HepG2 (cell line): Measurements from ENCODE around the gene CCDC177. TPM values are rescaled to one million over a fixed set of nuclear protein-coding genes. Genes with fewer than 3 reads are reported as not detected.

Source experiments
- ATM ChIP-seq: fragments of 450-650 bp; IDR thresholded peaks from 2 replicates; pipeline ENCODE4 v1.7.1; 2017; ENCODE audit warnings: mild to moderate bottlenecking, borderline replicate concordance
- CCAR2 ChIP-seq: fragments of 200-400 bp; formaldehyde crosslinking; optimal IDR thresholded peaks from 2 replicates; pipeline ENCODE3; 2018; ENCODE audit warnings: low read depth, mild to moderate bottlenecking, low read length, moderate library complexity
- GRHL1 ChIP-seq: sonication (generic); formaldehyde crosslinking; conservative IDR thresholded peaks from 2 replicates; pipeline ENCODE4 v1.8.0; 2022; ENCODE audit warnings: missing genetic modification reagents
- HDAC1 ChIP-seq: sonication (generic); formaldehyde crosslinking; IDR thresholded peaks from 2 replicates; pipeline ENCODE4 v1.5.1; 2020; ENCODE audit warnings: mild to moderate bottlenecking, missing genetic modification reagents
- KLF12 ChIP-seq: sonication (generic); formaldehyde crosslinking; IDR thresholded peaks from 2 replicates; pipeline ENCODE4 v1.4.0; 2020; ENCODE audit warnings: missing genetic modification reagents, borderline replicate concordance
- MAX ChIP-seq: IDR thresholded peaks from 2 replicates; pipeline ENCODE4 v1.6.1; 2012; ENCODE audit warnings: inconsistent platforms
- MNT ChIP-seq: fragments of 450-650 bp; IDR thresholded peaks from 2 replicates; pipeline ENCODE4 v1.6.1; 2016
- MTA3 ChIP-seq: sonication (generic); formaldehyde crosslinking; IDR thresholded peaks from 2 replicates; pipeline ENCODE4 v1.4.0; 2020; ENCODE audit warnings: missing genetic modification reagents
- PATZ1 ChIP-seq: sonication (generic); formaldehyde crosslinking; IDR thresholded peaks from 2 replicates; pipeline ENCODE4 v1.4.0; 2020; ENCODE audit warnings: missing genetic modification reagents
- TBL1XR1 ChIP-seq: fragments of 150-350 bp; IDR thresholded peaks from 2 replicates; pipeline ENCODE4 v1.6.1; 2014; ENCODE audit warnings: borderline replicate concordance, low read length; ENCODE audit not compliant: partially characterized antibody
- UBTF ChIP-seq: sonication (generic); formaldehyde crosslinking; IDR thresholded peaks from 2 replicates; pipeline ENCODE4 v1.4.0; 2020; ENCODE audit warnings: mild to moderate bottlenecking, missing genetic modification reagents
- ZBTB20 ChIP-seq: sonication (generic); formaldehyde crosslinking; IDR thresholded peaks from 2 replicates; pipeline ENCODE4 v1.8.1; 2023; ENCODE audit warnings: missing genetic modification reagents, low read depth, mild to moderate bottlenecking, borderline replicate concordance
- ZNF160 ChIP-seq: sonication (generic); formaldehyde crosslinking; IDR thresholded peaks from 2 replicates; pipeline ENCODE4 v1.8.0; 2022; ENCODE audit warnings: mild to moderate bottlenecking, inconsistent platforms, missing genetic modification reagents
- ZNF552 ChIP-seq: sonication (generic); formaldehyde crosslinking; IDR thresholded peaks from 2 replicates; pipeline ENCODE4 v1.9.0; 2022; ENCODE audit warnings: missing genetic modification reagents, mild to moderate bottlenecking, borderline replicate concordance
- polyA plus RNA-seq, 8 experiments: library from polyadenylated mRNA; depleted of rRNA in 3 of 8; stranded (reverse) in 7 of 8; unstranded in 1 of 8; fragments of >200 nt; fragmentation: Illumina TruSeq in 4 of 8; extraction: Trizol in 4 of 8; gene quantifications; 2 replicates each; pipeline versions ENCODE4 v1.2.1 to v1.2.3, GENCODE V29; 2011 to 2016; ENCODE audit warnings: low read depth in 4 of 8, missing spikeins in 1 of 8, mixed read lengths in 1 of 8; ENCODE audit not compliant: insufficient read depth in 1 of 8
- total RNA-seq, 5 experiments: library from RNA; depleted of rRNA; stranded (reverse); fragments of >200 nt; fragmentation: Illumina TruSeq; extraction: Trizol; gene quantifications; 2 replicates each; pipeline ENCODE4 v1.2.3, GENCODE V29; 2016; ENCODE audit warnings: low read depth in 1 of 5
- TF ChIP-seq, protein P1 (sequence below): sonication (generic); formaldehyde crosslinking; IDR thresholded peaks from 2 replicates; pipeline ENCODE4 v1.5.0; 2020; ENCODE audit warnings: missing genetic modification reagents

The CCDC177 gene
- total and polyA plus RNA-seq, 2 of the 13 experiments (the other 11 are each of a cell fraction or from before 2014, with no cell fraction given), result not detected

GRCh38 chr14:69574263-69574953, at the start of gene CCDC177 (continued):
- no peak for TF ChIP-seq ZNF552 (CRISPR knock-in tag)
- peak; percentile 68; the same call in 1 of the 2 replicates for TF ChIP-seq UBTF (CRISPR knock-in tag)
- TF ChIP-seq MAX, result 0 out of 2 replicates have a peak, but pooled peaks have one; percentile 15
- no peak for TF ChIP-seq MNT
- no peak for TF ChIP-seq ZNF160 (CRISPR knock-in tag)
- peak; percentile 35; the same call in 1 of the 2 replicates for TF ChIP-seq PATZ1 (CRISPR knock-in tag)
- TF ChIP-seq, protein P1, sequence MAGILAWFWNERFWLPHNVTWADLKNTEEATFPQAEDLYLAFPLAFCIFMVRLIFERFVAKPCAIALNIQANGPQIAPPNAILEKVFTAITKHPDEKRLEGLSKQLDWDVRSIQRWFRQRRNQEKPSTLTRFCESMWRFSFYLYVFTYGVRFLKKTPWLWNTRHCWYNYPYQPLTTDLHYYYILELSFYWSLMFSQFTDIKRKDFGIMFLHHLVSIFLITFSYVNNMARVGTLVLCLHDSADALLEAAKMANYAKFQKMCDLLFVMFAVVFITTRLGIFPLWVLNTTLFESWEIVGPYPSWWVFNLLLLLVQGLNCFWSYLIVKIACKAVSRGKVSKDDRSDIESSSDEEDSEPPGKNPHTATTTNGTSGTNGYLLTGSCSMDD (CRISPR knock-in tag), result no peak
- 0 out of 2 replicates have a peak, but pooled peaks have one; percentile 21 for TF ChIP-seq HDAC1 (CRISPR knock-in tag)
- TF ChIP-seq CCAR2, result no peak
- TF ChIP-seq GRHL1 (CRISPR knock-in tag), result no peak
- no peak for TF ChIP-seq ATM
- TF ChIP-seq ZBTB20 (CRISPR knock-in tag), result no peak
- TF ChIP-seq MTA3 (CRISPR knock-in tag), result no peak
- TF ChIP-seq TBL1XR1, result no peak
- no peak for TF ChIP-seq KLF12 (CRISPR knock-in tag)
